GM10248 (cell line): Measurements from ENCODE around the gene LHFPL6.

Experiments
- CTCF ChIA-PET: fragments of 300-600 bp; sonication (Branson Sonifier 250); formaldehyde crosslinking; extraction: SDS; loops from one replicate; lab custom pipeline; 2021; ENCODE audit warnings: antibody characterized with exemption; lab: Yijun Ruan, JAX
- POLR2A ChIA-PET: fragments of 350-650 bp; sonication (Branson Sonifier 250); formaldehyde crosslinking; extraction: SDS; loops from one replicate; lab custom pipeline; 2020; ENCODE audit warnings: antibody characterized with exemption; lab: Yijun Ruan, JAX
- DNase-seq: peaks from one replicate; pipeline ENCODE4 v3.0.0; 2012; ENCODE audit errors: extremely low spot score
- TF ChIP-seq, protein P1 (sequence below): IDR thresholded peaks from 2 replicates; pipeline ENCODE4 v1.5.1; 2012; ENCODE audit warnings: mild to moderate bottlenecking, low read depth; ENCODE audit errors: extremely low read depth, missing control alignments, control extremely low read depth

Gene LHFPL6

DNA sequence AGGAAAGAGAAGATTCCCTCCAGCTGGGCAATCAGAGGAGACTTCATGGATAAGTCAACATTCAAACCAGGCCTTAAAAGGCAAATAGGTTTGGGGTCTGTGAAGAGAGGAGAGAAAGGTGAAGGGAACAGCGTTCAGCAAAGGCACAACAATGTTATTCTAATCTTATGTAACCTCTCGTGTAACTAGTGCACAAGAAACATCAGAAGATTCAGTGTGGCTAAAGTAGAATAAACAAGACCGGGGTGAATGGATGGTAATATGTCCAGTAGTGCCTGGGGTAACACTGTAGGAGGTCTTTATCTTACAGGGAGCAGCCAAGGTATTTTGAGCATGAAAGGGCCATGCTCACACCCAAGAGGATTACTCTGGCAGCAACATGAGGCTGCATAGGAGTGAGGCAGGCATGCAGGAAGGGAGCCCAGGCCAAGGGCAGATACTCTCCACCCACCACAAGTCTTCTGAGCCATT is 24.1 kb downstream of the LHFPL6 start:
- ChIA-PET POLR2A (no interaction called here), CTCF (interaction anchor here (2.0 kb wide), 1 partner anchor 33 kb away, joined by 6 read pairs; no protein-coding TSS in a partner anchor)
- DNase-seq, result no peak
- TF ChIP-seq, protein P1, sequence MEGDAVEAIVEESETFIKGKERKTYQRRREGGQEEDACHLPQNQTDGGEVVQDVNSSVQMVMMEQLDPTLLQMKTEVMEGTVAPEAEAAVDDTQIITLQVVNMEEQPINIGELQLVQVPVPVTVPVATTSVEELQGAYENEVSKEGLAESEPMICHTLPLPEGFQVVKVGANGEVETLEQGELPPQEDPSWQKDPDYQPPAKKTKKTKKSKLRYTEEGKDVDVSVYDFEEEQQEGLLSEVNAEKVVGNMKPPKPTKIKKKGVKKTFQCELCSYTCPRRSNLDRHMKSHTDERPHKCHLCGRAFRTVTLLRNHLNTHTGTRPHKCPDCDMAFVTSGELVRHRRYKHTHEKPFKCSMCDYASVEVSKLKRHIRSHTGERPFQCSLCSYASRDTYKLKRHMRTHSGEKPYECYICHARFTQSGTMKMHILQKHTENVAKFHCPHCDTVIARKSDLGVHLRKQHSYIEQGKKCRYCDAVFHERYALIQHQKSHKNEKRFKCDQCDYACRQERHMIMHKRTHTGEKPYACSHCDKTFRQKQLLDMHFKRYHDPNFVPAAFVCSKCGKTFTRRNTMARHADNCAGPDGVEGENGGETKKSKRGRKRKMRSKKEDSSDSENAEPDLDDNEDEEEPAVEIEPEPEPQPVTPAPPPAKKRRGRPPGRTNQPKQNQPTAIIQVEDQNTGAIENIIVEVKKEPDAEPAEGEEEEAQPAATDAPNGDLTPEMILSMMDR, result no peak

DNA sequence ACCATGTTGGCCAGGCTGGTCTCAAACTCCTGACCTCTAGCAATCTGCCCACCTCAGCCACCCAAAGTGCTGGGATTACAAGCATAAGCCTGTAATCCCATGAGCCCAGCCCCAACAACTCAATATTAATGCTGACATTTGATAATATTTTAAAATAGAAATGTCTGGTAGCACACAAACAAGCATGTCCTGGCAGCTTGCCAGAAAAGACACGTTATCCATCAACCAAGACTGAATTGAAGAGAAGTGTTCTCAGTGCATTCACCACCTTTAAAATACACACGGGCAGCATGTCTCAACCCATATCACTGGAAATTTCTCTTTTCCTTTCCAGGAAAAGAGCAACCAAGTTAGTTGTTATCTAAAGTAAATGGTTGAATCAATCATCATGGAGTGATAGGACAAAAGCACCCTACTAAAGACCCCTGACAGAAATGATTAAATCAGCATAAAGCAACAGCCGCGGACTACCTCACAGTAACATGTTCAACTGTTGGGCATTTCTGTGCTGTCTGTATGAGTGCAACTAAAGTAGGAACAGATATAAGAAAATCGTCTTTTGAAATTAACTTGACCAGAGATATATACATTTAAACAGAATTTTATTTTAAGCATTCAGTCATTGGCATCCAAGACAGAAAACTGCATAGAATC is 25.0 kb downstream of the LHFPL6 start:
- TF ChIP-seq, protein P1, result no peak
- ChIA-PET POLR2A (no interaction called here), CTCF (no interaction called here)
- DNase-seq, result no peak

DNA sequence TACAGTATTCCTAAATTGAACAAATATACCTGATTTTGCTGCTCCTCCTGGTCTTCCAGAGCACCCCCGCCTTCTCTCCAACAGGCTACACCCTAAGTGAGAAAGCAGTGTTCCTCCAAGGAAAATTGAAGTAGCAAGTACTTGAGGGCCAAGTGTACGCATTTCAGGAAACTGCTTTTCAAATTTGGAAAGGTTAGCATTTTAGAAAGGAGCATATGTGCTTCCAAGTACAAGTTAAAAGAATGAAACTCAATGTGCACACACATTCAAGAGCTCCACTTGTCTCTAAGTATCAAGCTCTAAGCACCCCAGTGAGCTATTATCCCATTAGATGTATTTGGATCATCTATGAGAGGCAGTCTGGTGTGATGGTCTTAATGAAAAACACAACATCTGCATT is 25.8 kb downstream of the LHFPL6 start:
- POLR2A ChIA-PET, result no interaction called here
- no peak for DNase-seq
- CTCF ChIA-PET, result no interaction called here
- TF ChIP-seq, protein P1, result no peak

- no peak for DNase-seq
- CTCF ChIA-PET, result interaction anchor here (1.1 to 2.3 kb wide), 2 partner anchors 16 to 36 kb away, joined by 3 to 6 read pairs; no protein-coding TSS in a partner anchor
- TF ChIP-seq, protein P1, result no peak
Observed at GRCh38 chr13:39575641-39576238, 27.3 kb downstream of the LHFPL6 start.

DNA sequence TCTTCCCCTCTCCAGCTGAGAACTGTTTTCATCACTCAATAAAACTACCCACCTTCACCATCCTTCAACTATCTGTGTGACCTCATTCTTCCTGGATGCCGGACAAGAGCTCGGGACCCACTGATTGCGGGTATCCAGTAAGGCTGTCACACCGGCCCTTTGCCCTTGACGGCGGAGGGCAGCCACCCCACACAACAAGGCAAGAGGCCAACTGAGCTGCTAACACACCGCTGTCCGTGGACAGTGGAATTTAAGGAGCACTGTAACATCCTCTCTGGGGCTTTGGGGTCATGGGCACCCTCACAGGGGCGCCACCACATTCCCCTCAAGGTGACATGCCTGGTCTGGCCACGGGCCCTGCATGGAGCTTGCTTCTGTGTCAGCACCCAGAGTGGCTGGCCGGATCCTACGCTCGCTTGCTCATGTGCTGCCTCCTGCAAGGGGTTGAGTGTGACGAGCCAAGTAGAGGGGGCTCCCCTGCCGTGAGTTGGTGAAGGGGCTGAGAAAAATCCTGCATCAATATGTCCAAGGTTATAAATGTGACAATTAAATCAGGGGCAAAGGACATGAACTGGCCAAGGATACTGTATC is 31.4 kb downstream of the LHFPL6 start:
- no peak for DNase-seq
- ChIA-PET CTCF (interaction anchor here (0.7 to 1.0 kb wide), 2 partner anchors 10 to 16 kb away, joined by 3 read pairs; no protein-coding TSS in a partner anchor), POLR2A (no interaction called here)
- TF ChIP-seq, protein P1, result no peak

More at GRCh38 chr13:39575641-39576238, 27.3 kb downstream of the LHFPL6 start:
- POLR2A ChIA-PET, result no interaction called here

DNA sequence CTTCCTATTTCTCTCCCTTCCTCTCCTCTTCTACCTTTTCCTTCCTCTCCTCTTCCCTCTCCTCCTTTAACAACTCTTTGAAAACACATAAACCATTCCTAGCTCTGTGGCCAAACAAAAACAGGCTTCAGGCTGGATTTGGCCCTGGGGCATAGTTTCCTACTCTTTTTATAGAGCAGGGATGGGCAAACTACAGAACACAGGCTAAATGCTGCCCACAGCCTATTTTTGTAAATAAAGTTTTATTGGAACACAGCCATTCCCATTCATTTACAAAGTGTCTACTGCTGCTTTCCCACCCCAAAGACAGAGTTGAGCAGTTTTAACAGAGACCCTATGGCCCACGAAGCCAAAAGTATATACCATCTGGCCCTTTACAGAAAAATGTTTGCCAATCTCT is 35.4 kb downstream of the LHFPL6 start:
- CTCF ChIA-PET, result no interaction called here
- TF ChIP-seq, protein P1, result no peak
- POLR2A ChIA-PET, result no interaction called here
- no peak for DNase-seq
